SK-N-SH (cell line): Measurements from ENCODE around the gene NTRK3. TPM values are rescaled to one million over a fixed set of nuclear protein-coding genes. Genes with fewer than 3 reads are reported as not detected.

Source experiments
- CTCF ChIA-PET: fragments of 300-600, 350-600 bp; formaldehyde crosslinking; extraction: SDS; loops from one replicate; lab custom pipeline; 2021; lab: Yijun Ruan, JAX
- POLR2A ChIA-PET: fragments of 350-600 bp; sonication (Branson Sonifier 250); formaldehyde crosslinking; extraction: SDS; loops from one replicate; lab custom pipeline; 2020; ENCODE audit warnings: antibody characterized with exemption, inconsistent platforms; lab: Yijun Ruan, JAX
- DNase-seq: peaks from one replicate; pipeline ENCODE4 v3.0.0; 2012
- H2AFZ ChIP-seq: fragments of 200-600 bp; sonication (generic); 2 replicates; pipeline ENCODE4 v1.8.1; 2016; ENCODE audit warnings: antibody characterized with exemption, mild to moderate bottlenecking, low read depth
- H3F3A ChIP-seq: fragments of 200-600 bp; sonication (generic); replicated peaks from 2 replicates; pipeline ENCODE3; 2016; ENCODE audit warnings: antibody characterized with exemption, mild to moderate bottlenecking; ENCODE audit not compliant: insufficient read depth
- H3K27ac ChIP-seq, 2 experiments: fragments of 200-500 bp in 1 of 2; fragments of 200-600 bp in 1 of 2; sonication (Bioruptor generic) in 1 of 2; sonication (generic), shearing (Covaris generic) in 1 of 2; 2 replicates each; pipeline versions ENCODE4 v1.5.1 to v1.6.1; 2014 to 2016; ENCODE audit warnings: low read depth in 2 of 2, inconsistent platforms in 1 of 2, low read length in 1 of 2, mild to moderate bottlenecking in 1 of 2, mixed read lengths in 1 of 2
- H3K27me3 ChIP-seq: fragments of 200-600 bp; sonication (generic), shearing (Covaris generic); 2 replicates; pipeline ENCODE4 v1.6.1; 2016; ENCODE audit warnings: mixed run types; ENCODE audit not compliant: insufficient read depth
- H3K36me3 ChIP-seq, 2 experiments: fragments of 200-500 bp in 1 of 2; fragments of 200-600 bp in 1 of 2; sonication (Bioruptor generic) in 1 of 2; sonication (generic) in 1 of 2; replicated peaks in 1 of 2; 2 replicates each; pipeline versions ENCODE3 to v1.5.1; 2014 to 2016; ENCODE audit warnings: low read length in 1 of 2, mild to moderate bottlenecking in 1 of 2; ENCODE audit not compliant: insufficient read depth in 2 of 2, control insufficient read depth in 1 of 2
- H3K4me1 ChIP-seq, 2 experiments: fragments of 200-500 bp in 1 of 2; fragments of 200-600 bp in 1 of 2; sonication (Bioruptor generic) in 1 of 2; sonication (generic), shearing (Covaris generic) in 1 of 2; 2 replicates each; pipeline versions ENCODE4 v1.5.1 to v1.6.1; 2014 to 2016; ENCODE audit warnings: low read depth in 1 of 2, low read length in 1 of 2, mixed run types in 1 of 2; ENCODE audit not compliant: insufficient read depth in 2 of 2, control insufficient read depth in 1 of 2
- H3K4me2 ChIP-seq: fragments of 200-600 bp; sonication (generic), shearing (Covaris generic); 2 replicates; pipeline ENCODE4 v1.6.1; 2017; ENCODE audit warnings: mixed run types
- H3K4me3 ChIP-seq, 2 experiments: fragments of 200-500 bp in 1 of 2; fragments of 200-600 bp in 1 of 2; sonication (Bioruptor generic) in 1 of 2; sonication (generic), shearing (Covaris generic) in 1 of 2; 2 replicates each; pipeline versions ENCODE4 v1.5.1 to v1.8.1; 2014 to 2016; ENCODE audit warnings: low read depth in 2 of 2, inconsistent platforms in 1 of 2, low read length in 1 of 2, mild to moderate bottlenecking in 1 of 2, mixed read lengths in 1 of 2, moderate library complexity in 1 of 2
- H3K79me2 ChIP-seq: fragments of 200-600 bp; sonication (generic); 2 replicates; pipeline ENCODE4 v1.8.1; 2017; ENCODE audit warnings: mild to moderate bottlenecking; ENCODE audit not compliant: insufficient read depth
- H3K9ac ChIP-seq: fragments of 200-600 bp; sonication (generic); 2 replicates; pipeline ENCODE4 v1.6.1; 2017; ENCODE audit warnings: mixed run types
- H3K9me2 ChIP-seq: fragments of 200-600 bp; sonication (generic); 2 replicates; pipeline ENCODE4 v1.6.1; 2017; ENCODE audit warnings: mixed run types
- H3K9me3 ChIP-seq: fragments of 200-600 bp; sonication (generic); 2 replicates; pipeline ENCODE4 v1.6.1; 2017; ENCODE audit warnings: mixed run types, mild to moderate bottlenecking, moderate library complexity
- H4K20me1 ChIP-seq: fragments of 200-600 bp; sonication (generic); 2 replicates; pipeline ENCODE4 v1.6.1; 2017; ENCODE audit warnings: mild to moderate bottlenecking, mixed run types; ENCODE audit not compliant: insufficient read depth
- CHD2 ChIP-seq: fragments of 150-350 bp; IDR thresholded peaks from 2 replicates; pipeline ENCODE4 v1.6.1; 2018; ENCODE audit warnings: low read length; ENCODE audit not compliant: partially characterized antibody
- CTCF ChIP-seq: fragments of 200-600 bp; sonication (generic); IDR thresholded peaks from 2 replicates; pipeline ENCODE4 v1.6.1; 2017; ENCODE audit warnings: antibody characterized with exemption, mild to moderate bottlenecking, moderate library complexity
- EZH2phosphoT487 ChIP-seq: fragments of 200-600 bp; sonication (generic); IDR thresholded peaks from 2 replicates; pipeline ENCODE4 v1.6.1; 2017; ENCODE audit warnings: low read depth, mixed run types, mild to moderate bottlenecking, antibody characterized with exemption, moderate library complexity, borderline replicate concordance
- FOXJ3 ChIP-seq: sonication (generic); formaldehyde crosslinking; IDR thresholded peaks from 2 replicates; pipeline ENCODE4 v1.5.1; 2020; ENCODE audit warnings: mild to moderate bottlenecking, missing genetic modification reagents
- GATA2 ChIP-seq: sonication (generic); formaldehyde crosslinking; IDR thresholded peaks from 2 replicates; pipeline ENCODE4 v1.5.0; 2020; ENCODE audit warnings: mild to moderate bottlenecking, missing genetic modification reagents
- MEF2A ChIP-seq: IDR thresholded peaks from 2 replicates; pipeline ENCODE4 v1.4.0; 2012; ENCODE audit warnings: low read depth, borderline replicate concordance
- POLR2AphosphoS5 ChIP-seq: IDR thresholded peaks from 2 replicates; pipeline ENCODE4 v1.6.1; 2012; ENCODE audit warnings: low read depth, low read length
- RCOR1 ChIP-seq: fragments of 150-350 bp; IDR thresholded peaks from 2 replicates; pipeline ENCODE4 v1.6.1; 2017; ENCODE audit warnings: antibody characterized with exemption, low read length
- RFX5 ChIP-seq: IDR thresholded peaks from 2 replicates; pipeline ENCODE4 v1.6.1; 2012; ENCODE audit warnings: mild to moderate bottlenecking, improper control_type of control experiment, low read length
- RXRA ChIP-seq: IDR thresholded peaks from 2 replicates; pipeline ENCODE4 v1.4.0; 2012; ENCODE audit warnings: low read depth, mild to moderate bottlenecking, borderline replicate concordance
- SIN3A ChIP-seq: IDR thresholded peaks from 2 replicates; pipeline ENCODE4 v1.6.1; 2012; ENCODE audit warnings: low read depth, mild to moderate bottlenecking, low read length, moderate library complexity, borderline replicate concordance
- TCF12 ChIP-seq: IDR thresholded peaks from 2 replicates; pipeline ENCODE4 v1.4.0; 2012
- USF1 ChIP-seq: IDR thresholded peaks from 2 replicates; pipeline ENCODE4 v1.4.0; 2012; ENCODE audit warnings: low read depth, borderline replicate concordance
- YY1 ChIP-seq: IDR thresholded peaks from 2 replicates; pipeline ENCODE4 v1.4.0; 2012; ENCODE audit warnings: low read depth, mild to moderate bottlenecking
- ZBTB33 ChIP-seq: IDR thresholded peaks from 2 replicates; pipeline ENCODE4 v1.4.0; 2012; ENCODE audit warnings: low read depth, borderline replicate concordance
- WGBS: methylation state at CpG from one replicate; pipeline ENCODE4 v1.1.6; 2017; ENCODE audit warnings: low lambda C conversion rate; 5-methylcytosine and 5-hydroxymethylcytosine counted together
- polyA plus RNA-seq, 3 experiments: library from polyadenylated mRNA; depleted of rRNA; stranded (reverse); fragments of >200 nt; gene quantifications; 2 replicates each; pipeline ENCODE4 v1.2.3, GENCODE V29; 2012
- TF ChIP-seq, protein P1 (sequence below): fragments of 150-350 bp; IDR thresholded peaks from 2 replicates; pipeline ENCODE4 v1.6.1; 2016; ENCODE audit warnings: mild to moderate bottlenecking, low read depth, low read length
- TF ChIP-seq, protein P2 (sequence below): IDR thresholded peaks from 2 replicates; pipeline ENCODE4 v1.6.1; 2012; ENCODE audit warnings: mild to moderate bottlenecking, low read depth, low read length, moderate library complexity

NTRK3 gene
- polyA plus RNA-seq, 1 of the 3 experiments (the other 2 are of a cell fraction) = 2.6 TPM

- Histone ChIP-seq H4K20me1 (no peaks in the 10 kb centered on the region), H3K9me3 (no peaks in the 10 kb centered on the region), H3K79me2 (no peaks in the 10 kb centered on the region), H3K27me3 (no peaks in the 10 kb centered on the region), H3K36me3 (no peaks in the 10 kb centered on the region), H3K9me2 (no peaks in the 10 kb centered on the region), H3K27ac (no peak overlapping the region), H3K4me1 (peaks cover 0 to 18% of the 10 kb centered on the region in 2 experiments; a peak in 1 of 4 replicates), H3K4me2 (no peak overlapping the region), H3F3A (no peaks in the 10 kb centered on the region), H2AFZ (no peak overlapping the region)
- ChIA-PET POLR2A (no interaction called here), CTCF (interaction anchor here (0.6 to 2.8 kb wide), 4 partner anchors 24 to 28 kb away, joined by 3 to 11 read pairs (median 6); no protein-coding TSS in a partner anchor)
- DNase-seq = no peak
- TF ChIP-seq EZH2phosphoT487 (no peak), SIN3A (no peak), RFX5 (no peak), RXRA (no peak), CTCF (no peak), GATA2 (CRISPR knock-in tag) (no peak), YY1 (no peak), MEF2A (no peak), USF1 (no peak), RCOR1 (no peak), POLR2AphosphoS5 (no peak), CHD2 (no peak), ZBTB33 (no peak), TCF12 (no peak), FOXJ3 (CRISPR knock-in tag) (no peak)
- TF ChIP-seq, protein P1, sequence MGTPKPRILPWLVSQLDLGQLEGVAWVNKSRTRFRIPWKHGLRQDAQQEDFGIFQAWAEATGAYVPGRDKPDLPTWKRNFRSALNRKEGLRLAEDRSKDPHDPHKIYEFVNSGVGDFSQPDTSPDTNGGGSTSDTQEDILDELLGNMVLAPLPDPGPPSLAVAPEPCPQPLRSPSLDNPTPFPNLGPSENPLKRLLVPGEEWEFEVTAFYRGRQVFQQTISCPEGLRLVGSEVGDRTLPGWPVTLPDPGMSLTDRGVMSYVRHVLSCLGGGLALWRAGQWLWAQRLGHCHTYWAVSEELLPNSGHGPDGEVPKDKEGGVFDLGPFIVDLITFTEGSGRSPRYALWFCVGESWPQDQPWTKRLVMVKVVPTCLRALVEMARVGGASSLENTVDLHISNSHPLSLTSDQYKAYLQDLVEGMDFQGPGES = no peak
- TF ChIP-seq, protein P2, sequence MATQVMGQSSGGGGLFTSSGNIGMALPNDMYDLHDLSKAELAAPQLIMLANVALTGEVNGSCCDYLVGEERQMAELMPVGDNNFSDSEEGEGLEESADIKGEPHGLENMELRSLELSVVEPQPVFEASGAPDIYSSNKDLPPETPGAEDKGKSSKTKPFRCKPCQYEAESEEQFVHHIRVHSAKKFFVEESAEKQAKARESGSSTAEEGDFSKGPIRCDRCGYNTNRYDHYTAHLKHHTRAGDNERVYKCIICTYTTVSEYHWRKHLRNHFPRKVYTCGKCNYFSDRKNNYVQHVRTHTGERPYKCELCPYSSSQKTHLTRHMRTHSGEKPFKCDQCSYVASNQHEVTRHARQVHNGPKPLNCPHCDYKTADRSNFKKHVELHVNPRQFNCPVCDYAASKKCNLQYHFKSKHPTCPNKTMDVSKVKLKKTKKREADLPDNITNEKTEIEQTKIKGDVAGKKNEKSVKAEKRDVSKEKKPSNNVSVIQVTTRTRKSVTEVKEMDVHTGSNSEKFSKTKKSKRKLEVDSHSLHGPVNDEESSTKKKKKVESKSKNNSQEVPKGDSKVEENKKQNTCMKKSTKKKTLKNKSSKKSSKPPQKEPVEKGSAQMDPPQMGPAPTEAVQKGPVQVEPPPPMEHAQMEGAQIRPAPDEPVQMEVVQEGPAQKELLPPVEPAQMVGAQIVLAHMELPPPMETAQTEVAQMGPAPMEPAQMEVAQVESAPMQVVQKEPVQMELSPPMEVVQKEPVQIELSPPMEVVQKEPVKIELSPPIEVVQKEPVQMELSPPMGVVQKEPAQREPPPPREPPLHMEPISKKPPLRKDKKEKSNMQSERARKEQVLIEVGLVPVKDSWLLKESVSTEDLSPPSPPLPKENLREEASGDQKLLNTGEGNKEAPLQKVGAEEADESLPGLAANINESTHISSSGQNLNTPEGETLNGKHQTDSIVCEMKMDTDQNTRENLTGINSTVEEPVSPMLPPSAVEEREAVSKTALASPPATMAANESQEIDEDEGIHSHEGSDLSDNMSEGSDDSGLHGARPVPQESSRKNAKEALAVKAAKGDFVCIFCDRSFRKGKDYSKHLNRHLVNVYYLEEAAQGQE = no peak
- TF ChIP-seq, all 33 proteins: peak for 0
- H3K4me3 ChIP-seq = no peak overlapping the region
- no peak overlapping the region for H3K9ac ChIP-seq
- 49% methylated on average over 8 of the region's 11 CpGs for WGBS
These were observed 35.9 kb downstream of the NTRK3 start for GRCh38 chr15:88220443-88221335.
